Lung (tissue), 12 donors: Measurements from ENCODE around the gene TFE3. TPM values are rescaled to one million over a fixed set of nuclear protein-coding genes. Genes with fewer than 3 reads are reported as not detected.

Source experiments
- ATAC-seq: fragments of 200-7000 bp; cut with Tn5 transposase; one replicate; pipeline ENCODE4 v1.9.1; 2020; ENCODE audit warnings: moderate number of reproducible peaks; ENCODE audit not compliant: insufficient read depth, low FRiP score
- DNase-seq, 3 donors: peaks; one replicate each; pipeline ENCODE4 v3.0.0-alpha.2; 2013 to 2017
- H3K27ac ChIP-seq, 2 donors: one replicate each; pipeline ENCODE4 v1.5.1; 2013; ENCODE audit warnings: mild to moderate bottlenecking in 2 of 2, moderate library complexity in 2 of 2, control low read depth in 1 of 2, inconsistent platforms in 1 of 2, low read depth in 1 of 2, low read length in 1 of 2
- H3K27me3 ChIP-seq, 3 donors: one replicate each; pipeline ENCODE4 v1.5.1; 2013; ENCODE audit warnings: low read length in 2 of 3; ENCODE audit not compliant: control insufficient read depth in 3 of 3, insufficient read depth in 3 of 3
- H3K36me3 ChIP-seq, 4 donors: one replicate each; pipeline ENCODE4 v1.5.1; 2013; ENCODE audit warnings: low read length in 4 of 4, mild to moderate bottlenecking in 1 of 4, moderate library complexity in 1 of 4; ENCODE audit not compliant: control insufficient read depth in 4 of 4, insufficient read depth in 4 of 4
- H3K4me1 ChIP-seq, 5 donors: one replicate each; pipeline ENCODE4 v1.5.1; 2013; ENCODE audit warnings: low read length in 5 of 5, mild to moderate bottlenecking in 2 of 5, moderate library complexity in 1 of 5; ENCODE audit not compliant: control insufficient read depth in 5 of 5, insufficient read depth in 5 of 5
- H3K4me3 ChIP-seq: one replicate; pipeline ENCODE4 v1.5.1; 2013; ENCODE audit warnings: mild to moderate bottlenecking, control low read depth, moderate library complexity
- H3K9ac ChIP-seq, 2 donors: one replicate each; pipeline ENCODE4 v1.5.1; 2013; ENCODE audit warnings: low read length in 2 of 2, control low read depth in 1 of 2; ENCODE audit not compliant: insufficient read depth in 1 of 2
- H3K9me3 ChIP-seq, 4 donors: one replicate each; pipeline ENCODE4 v1.5.1; 2013; ENCODE audit warnings: low read length in 3 of 4, mild to moderate bottlenecking in 1 of 4, moderate library complexity in 1 of 4; ENCODE audit not compliant: control insufficient read depth in 4 of 4, insufficient read depth in 3 of 4
- CTCF ChIP-seq: IDR thresholded peaks from 2 replicates; pipeline ENCODE4 v1.5.1; 2012; ENCODE audit warnings: mild to moderate bottlenecking; ENCODE audit errors: control extremely low read depth, extremely low read depth
- WGBS, 2 donors: extraction: QIAGEN DNeasy Blood & Tissue Kit; methylation state at CpG; one replicate each; pipeline ENCODE4 v1.1.7; 2013; 5-methylcytosine and 5-hydroxymethylcytosine counted together
- polyA plus RNA-seq, 2 donors: library from polyadenylated mRNA; stranded (reverse); fragments of 200-250 nt; gene quantifications; one replicate each; pipeline ENCODE4 v1.2.1, GENCODE V29; 2013
- total RNA-seq, 2 donors: library from RNA; depleted of rRNA in 1 of 2; stranded (reverse); fragments of >200 nt in 1 of 2; gene quantifications; one replicate each; pipeline ENCODE4 v1.2.1, GENCODE V29; 2014 to 2021
- donor health status: control.
- donor health status: control.
- donor health status: Bipolar disorder and iron deficiency.
- donor health status: healthy.
- donor health status: DM: yes; HTN: yes; CAD: no.

Gene TFE3
- total and polyA plus RNA-seq, 4 donors = 28.4 to 63.7 (median 42.7) TPM

GRCh38 chrX:49079489-49080428 lies 36.6 kb upstream of the TFE3 start, which contains the start of gene WDR45:
WDR45 (minus strand) TSS chrX:49079887; CDS start chrX:49078095, 1,792 bp downstream.
- no peaks in the 10 kb centered on the region for H3K27me3 ChIP-seq
- DNase-seq (peak; percentile 77 to 85 (median 78)), ATAC-seq (peak; percentile 92)
- peak within 1 kb of the TSS; percentile 66 to 79 for H3K9ac ChIP-seq
- H3K36me3 ChIP-seq = peaks cover 0 to 14% (median 4%) of the 10 kb centered on the region in 4 donors
- H3K9me3 ChIP-seq = peaks cover 0 to 2% (median 0%) of the 10 kb centered on the region in 4 donors
- H3K4me3 ChIP-seq = peak within 1 kb of the TSS; percentile 61
- 1 to 35% methylated on average over 37 to 55 of the region's 55 CpGs for WGBS, 2 donors
- H3K4me1 ChIP-seq = peaks cover 0 to 7% (median 0%) of the 10 kb centered on the region in 5 donors
- no peak for TF ChIP-seq CTCF
- peak within 1 kb of the TSS; percentile 95 to 97 for H3K27ac ChIP-seq

- Histone ChIP-seq H3K27ac (no peak overlapping the region), H3K36me3 (peaks cover 0 to 14% (median 4%) of the 10 kb centered on the region in 4 donors), H3K9ac (no peak overlapping the region), H3K27me3 (no peaks in the 10 kb centered on the region), H3K4me3 (no peak overlapping the region), H3K4me1 (peaks cover 0 to 7% (median 5%) of the 10 kb centered on the region in 5 donors), H3K9me3 (peaks cover 0 to 2% (median 0%) of the 10 kb centered on the region in 4 donors)
- no peak for DNase-seq
- WGBS, 2 donors = 77 to 82% methylated on average over 4 to 5 of the region's 5 CpGs
- no peak for TF ChIP-seq CTCF
- ATAC-seq = no peak
Measured at GRCh38 chrX:49077941-49078340, 34.8 kb upstream of the TFE3 start.

GRCh38 chrX:49075347-49075746 lies 32.2 kb upstream of the TFE3 start:
- DNase-seq (no peak), ATAC-seq (no peak)
- WGBS, 2 donors = 90 to 94% methylated on average over 9 to 13 of the region's 13 CpGs
- no peak overlapping the region for H3K4me3 ChIP-seq
- TF ChIP-seq CTCF = no peak
- no peaks in the 10 kb centered on the region for H3K27me3 ChIP-seq
- peaks cover 0 to 11% (median 5%) of the 10 kb centered on the region in 5 donors for H3K4me1 ChIP-seq
- H3K9ac ChIP-seq = no peak overlapping the region
- H3K36me3 ChIP-seq = peaks cover 0 to 14% (median 4%) of the 10 kb centered on the region in 4 donors
- H3K27ac ChIP-seq = no peak overlapping the region
- peaks cover 0 to 9% (median 0%) of the 10 kb centered on the region in 4 donors for H3K9me3 ChIP-seq
